ENCODE measurements around the gene TRPM5.

The TRPM5 gene

DNA sequence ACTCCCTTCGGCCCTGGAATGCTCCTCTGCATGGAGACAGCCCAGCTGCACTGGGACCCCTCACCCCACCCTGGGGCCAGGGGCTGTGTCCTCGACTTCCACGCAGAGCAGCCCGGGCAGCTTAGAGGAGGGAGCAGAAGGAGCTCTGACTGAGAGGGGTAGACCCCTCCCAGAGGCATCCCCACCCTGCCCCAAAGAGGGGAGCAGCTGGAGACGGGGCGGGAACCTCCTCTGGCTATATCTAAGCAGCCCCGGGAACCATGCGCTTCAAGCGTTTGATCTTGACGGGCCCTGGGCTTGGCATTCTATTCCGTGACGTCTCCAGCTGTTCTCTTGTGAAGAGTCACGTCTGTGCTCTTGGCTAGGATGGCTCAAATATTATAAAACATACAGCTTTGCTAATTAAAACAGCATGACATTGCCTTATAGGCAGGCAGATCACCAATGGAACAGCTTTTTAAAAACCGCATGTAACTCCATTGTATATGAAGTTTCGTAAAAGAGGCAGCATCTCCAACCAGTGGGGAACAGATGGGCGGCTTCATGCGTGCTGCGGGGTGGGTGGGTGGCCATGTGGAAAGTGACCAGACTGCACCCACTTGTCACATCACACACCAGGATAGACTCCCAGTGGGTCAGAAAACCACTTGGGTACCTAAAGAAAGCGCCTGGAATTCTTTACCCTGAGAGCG, 8.2 kb upstream of the TRPM5 start:
- DNase-seq (ENCODE audit: low read depth), result no peak

DNA sequence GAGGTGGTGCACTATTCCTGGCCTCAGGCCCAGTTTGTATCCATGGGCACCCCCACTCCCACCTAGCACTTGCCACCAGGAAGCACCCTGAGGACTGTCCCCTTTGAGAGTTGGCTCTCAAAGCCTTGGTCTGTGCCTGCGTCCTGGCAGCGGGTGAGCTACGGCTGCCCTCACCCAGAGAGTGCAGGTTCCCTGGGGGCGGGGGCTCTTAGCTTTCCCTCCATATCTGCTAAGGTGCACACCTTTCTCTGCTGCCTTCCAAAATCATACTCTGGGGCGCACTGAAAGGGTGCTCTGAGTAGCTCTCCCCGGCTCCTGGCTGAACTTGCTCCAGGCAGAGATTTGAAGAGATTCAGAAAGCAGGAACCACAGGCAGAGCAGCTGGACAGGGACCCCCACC, 7.6 kb upstream of the TRPM5 start:
- DNase-seq (ENCODE audit: low read depth), result no peak

DNA sequence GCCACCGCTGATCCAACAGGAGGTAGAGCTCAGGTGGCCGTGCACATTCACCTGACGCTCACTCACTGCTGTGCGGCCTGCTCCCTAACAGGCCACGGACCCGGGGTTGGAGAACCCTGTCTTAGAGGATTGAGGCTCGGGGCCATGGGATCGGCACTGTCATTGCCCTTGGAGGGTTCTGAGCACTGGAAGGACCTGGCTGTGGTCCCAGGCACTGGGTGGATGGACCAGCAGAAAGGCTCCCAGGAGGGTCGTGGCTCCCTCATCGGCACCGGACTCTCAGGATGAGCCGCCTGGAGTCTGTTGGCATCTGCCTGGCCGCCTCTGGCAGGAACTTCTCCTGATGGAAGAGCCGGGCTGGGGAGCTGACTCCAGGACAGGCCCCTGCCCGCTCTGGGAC, 7.0 kb upstream of the TRPM5 start:
- no peak for DNase-seq (ENCODE audit: low read depth)

DNA sequence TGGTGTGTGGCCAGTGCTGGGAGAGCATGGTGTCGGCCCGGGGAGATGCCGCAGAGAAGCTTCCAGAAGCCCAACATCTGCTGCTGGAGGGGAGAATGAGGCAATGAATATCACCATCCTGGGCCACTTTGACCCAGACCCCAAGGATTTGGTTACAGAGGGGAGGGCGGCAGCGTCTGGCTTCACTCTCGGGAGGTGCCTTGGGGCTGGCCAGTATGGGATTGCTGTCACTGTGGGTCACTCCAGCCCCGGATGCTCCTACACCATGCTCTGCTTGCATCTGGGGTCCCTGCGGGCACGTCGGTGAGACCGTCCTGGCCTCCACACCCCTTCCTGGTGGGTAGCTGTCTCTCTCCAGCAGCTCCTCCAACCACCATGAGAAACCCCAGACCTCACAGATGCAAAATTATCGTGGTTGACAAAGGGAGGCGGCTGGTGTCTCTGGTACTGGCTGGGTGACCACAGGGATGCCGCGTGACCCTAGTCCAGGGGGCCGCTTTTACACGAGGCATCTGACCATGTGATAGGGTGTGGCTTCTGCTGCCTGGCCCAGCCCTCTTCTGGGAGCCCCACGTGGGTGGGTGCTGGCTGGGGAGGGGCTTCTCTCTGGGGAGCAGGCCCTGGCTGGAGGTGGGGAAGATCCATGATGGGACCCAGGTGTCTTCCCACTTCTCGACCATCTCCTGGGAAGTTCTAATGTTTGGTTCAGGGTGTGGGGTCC, 6.2 kb upstream of the TRPM5 start:
- DNase-seq (ENCODE audit: low read depth), result no peak

DNA sequence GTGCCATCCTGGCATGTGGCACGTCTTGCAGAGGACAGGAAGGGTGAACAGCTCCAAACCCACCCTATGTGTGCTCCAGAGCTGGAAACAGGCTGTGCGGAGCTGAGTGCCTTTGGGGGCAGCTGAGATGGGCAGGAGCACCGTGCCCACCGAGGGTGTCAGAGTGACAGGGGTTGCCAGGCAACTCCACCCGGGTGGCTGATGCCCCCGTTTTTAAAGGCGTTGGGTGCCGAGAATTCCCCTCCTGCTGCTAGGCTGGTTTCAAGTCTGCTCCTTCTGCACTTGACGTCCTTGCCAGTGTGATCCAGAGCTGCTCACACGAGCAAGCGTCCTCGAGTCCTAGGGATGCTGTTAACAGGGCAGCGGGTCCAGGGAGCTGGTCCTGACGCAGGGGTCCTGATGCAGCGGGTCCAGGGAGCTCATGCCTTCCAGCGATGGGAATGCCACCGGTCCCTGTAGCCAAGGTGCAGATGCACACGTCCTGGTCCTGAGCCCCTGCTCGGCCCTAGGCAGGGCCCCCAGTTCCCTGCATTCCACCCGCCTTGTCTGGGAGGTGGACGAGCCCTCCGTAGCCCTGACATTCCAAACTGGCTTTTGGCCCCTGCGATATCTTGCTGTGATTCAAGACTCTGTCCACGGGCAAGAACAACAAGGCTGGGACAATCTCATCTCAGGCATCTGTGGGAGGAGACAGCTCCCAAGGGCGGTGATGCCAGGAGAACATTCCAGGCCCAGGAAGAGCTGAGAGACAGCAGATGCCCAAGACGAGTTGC, 5.4 kb upstream of the TRPM5 start:
- DNase-seq (ENCODE audit: low read depth), result no peak

DNA sequence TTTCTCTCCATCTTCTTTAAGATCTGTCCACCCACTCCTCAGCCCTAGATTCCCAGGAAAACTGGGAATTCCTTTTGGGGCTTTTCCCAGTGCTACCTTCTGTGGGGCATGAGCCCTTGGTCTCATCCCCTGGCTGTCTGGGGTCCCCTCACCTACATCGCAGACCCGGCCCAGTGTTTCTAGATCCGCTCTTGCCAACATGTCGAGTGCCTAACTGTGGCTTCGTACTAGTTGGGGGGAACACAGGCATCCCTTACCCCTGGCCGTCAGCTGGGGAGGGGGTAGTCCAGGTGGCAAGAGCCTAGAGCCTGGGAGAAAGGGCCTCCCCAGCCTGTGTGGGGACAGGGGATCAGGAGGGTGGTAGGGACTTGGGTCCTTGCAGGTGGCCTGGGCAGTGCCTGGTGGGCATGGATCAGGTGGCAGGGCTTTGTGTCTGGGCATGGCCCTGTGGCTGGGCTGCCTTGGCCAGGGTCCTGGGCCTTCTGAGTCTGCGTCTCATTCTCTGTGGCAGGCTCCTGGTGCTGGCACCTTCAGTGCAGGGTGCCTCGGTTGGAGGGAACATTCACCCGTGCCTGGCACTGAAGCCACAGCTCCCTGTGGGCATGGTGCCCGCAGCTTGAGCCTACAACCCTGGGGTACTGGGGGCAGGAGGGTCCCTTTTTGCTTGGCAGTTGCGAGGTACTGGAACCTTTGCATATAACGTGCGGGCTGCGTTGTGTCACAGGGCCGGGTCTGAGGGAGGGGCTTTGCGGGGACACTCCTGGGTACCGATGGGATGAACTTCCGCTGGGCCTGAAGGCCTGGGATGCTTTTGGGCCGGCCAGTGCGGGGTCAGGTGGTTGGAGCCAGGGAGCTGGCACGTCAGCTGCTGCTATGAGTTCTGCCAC, 4.6 kb upstream of the TRPM5 start:
- no peak for DNase-seq (ENCODE audit: low read depth)

DNA sequence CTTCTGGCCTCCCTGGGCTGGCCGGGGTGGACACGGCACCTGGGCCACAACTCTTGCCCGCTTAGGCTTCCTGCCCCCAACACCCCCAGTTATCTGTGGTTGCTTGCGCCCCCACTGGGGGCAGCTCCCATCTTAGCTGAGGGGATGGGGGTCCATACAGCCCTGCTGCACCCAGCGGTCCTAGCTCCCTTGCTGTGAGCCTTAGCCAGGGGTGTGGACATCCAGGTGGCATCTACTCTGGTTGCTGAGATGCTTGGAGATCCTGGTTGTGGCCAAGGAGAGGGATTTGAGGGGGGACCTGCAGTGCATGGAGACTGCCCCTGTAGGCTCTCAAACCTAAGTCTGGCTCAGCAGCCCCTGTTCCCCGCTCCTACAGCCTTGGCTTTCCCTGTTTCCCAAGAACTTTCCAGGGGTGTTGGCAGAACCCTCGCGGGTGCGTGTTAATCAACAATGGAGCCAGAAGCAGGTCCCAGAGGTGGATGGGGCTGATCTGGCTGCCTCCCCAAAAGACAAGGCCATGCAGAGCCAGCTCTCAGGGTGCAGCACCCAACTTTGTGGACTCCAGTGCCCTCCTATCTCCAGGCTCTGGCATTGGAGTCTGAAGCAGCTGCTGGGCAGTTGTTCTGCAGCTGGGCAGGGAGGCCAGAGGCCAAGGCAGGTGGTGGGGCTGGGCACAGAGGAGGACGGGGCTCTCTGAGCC, 3.8 kb upstream of the TRPM5 start:
- DNase-seq (ENCODE audit: low read depth), result no peak

DNA sequence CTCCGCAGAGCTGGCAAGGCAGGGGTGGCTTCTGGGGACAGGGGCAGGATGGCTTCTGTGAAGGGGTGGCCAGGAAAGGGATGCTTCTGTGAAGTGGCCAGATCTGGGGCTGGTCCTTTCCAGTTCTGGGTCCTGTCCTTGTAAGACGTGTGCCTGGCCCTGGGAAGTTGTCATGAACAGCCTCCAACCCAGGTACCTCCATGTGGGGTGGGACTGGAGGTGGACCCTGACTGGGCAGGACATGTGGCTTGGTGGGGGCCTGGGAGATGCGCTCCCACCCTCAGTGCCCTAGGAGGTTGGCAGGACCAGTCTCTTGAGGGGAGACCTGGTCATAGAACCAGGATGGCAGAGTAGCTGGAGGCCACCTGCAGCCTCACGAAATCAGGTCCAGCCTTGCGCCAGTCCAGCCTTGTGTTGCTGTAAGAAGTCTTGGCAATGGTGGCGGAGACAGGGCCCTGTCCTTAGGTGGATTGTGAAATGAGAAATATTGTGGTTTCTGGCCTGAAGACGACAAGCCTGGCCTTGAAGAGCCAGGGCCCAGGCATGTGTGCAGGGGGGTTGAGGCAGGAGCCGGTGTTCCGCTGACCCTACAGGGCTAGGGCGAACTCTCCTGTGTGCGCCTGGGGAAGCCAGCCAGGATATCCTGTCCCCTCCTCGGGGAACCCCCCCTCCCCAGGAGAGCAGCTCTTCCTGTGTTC, 3.1 kb upstream of the TRPM5 start:
- DNase-seq (ENCODE audit: low read depth), result no peak

DNA sequence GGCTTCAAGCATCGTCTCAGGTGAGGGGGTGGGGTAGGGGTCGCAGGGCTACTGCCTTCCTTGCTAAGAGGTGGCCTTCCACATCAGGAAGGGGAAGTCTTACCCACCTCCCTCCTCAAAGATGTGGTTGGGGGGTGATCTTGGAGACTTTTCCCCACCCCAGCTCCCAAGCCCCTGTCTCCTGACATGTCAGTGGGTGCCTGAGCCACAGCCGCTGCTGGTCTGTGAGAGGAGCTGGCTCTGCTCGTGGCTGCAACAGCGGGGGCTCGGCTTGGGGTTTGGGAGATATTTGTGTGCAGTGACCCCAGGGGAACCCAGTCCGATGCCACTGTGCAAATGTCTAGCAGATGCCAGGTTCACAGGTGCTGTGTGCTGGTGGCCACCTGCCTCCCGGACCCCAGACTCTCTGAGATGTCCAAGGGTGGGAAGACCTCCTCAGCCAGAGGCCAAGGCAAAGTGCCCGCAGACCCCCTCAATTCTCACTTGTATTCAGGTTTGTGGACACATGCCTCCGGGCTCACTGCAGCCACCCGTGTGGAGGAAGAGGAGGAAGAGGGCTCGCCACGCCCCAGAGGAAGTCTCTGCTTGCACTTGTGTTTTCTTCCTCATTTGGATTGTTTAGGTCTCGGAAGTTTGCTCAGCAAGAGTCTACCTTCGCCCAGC, 2.4 kb upstream of the TRPM5 start:
- DNase-seq (ENCODE audit: low read depth), result no peak

DNA sequence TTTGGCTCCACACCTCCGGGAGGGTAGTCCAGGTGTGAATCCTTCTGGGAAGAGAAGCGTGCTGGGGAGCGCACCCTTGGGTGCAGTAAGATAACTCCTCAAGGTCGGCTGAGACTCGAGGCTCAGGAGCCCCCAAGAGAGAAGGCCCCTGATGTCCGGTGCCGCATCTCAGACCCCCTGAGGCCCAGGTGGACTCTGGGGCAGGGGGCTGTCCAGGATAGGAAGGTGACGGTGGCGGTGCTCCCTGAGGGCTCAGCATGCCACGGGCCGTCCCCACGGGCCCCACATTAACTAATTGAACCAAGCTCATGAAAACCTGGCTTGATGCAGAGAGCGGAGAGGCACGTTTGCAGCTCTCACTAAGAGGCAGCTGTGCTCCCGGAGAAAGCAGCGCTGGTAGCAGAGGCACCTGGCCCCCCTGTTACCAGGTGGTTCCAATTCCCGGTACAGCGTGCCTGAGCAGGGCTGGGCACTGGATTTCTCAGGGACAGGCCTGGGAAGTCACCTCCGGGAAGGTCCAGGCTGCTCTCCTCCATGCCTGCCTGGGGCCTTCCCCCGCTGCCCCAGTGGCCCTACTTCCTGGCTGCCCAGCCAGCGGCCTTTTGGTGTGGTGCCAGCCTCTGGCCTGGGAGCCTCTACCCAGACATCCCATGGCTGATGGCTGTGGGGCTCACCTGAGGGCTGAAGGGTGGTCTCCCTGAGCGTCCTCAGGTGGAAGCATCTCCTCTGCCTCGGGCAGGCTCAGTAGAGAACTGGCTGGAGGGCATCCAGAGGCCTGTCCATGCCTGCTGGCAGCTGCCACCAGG, 1.6 kb upstream of the TRPM5 start:
- no peak for DNase-seq (ENCODE audit: low read depth)

DNA sequence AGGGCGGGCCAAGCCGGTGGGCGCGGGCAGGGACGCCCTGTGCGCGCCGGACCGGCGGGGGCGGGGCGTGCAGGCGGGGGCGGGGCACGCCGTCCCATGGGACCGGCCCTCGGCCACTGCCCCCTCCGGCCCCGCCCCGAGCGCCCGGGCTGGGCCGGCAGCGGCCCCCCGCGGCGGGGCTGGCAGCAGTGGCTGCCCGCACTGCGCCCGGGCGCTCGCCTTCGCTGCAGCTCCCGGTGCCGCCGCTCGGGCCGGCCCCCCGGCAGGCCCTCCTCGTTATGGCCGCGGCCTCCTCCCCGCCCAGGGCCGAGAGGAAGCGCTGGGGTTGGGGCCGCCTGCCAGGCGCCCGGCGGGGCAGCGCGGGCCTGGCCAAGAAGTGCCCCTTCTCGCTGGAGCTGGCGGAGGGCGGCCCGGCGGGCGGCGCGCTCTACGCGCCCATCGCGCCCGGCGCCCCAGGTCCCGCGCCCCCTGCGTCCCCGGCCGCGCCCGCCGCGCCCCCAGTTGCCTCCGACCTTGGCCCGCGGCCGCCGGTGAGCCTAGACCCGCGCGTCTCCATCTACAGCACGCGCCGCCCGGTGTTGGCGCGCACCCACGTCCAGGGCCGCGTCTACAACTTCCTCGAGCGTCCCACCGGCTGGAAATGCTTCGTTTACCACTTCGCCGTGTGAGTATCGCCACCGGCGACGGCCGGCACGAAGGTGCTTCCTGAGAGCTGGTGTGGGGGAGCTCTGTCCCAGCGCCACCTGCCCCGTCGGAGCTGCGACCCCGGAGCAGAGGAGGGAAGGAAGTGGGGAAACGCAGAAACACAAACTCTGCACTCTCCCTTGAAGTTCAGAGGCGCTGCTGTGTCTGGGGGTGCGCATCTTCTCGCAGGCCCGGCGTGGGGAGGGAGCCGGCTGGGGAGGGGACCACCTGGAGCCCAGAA, 769 bp upstream of the TRPM5 start, which contains the start of gene KCNQ1:
KCNQ1 (plus strand) TSS at position 188 of the 925 bp plus-strand sequence; CDS start at position 279, 91 bp downstream.
- DNase-seq (ENCODE audit: low read depth), result peak; percentile 46

DNA sequence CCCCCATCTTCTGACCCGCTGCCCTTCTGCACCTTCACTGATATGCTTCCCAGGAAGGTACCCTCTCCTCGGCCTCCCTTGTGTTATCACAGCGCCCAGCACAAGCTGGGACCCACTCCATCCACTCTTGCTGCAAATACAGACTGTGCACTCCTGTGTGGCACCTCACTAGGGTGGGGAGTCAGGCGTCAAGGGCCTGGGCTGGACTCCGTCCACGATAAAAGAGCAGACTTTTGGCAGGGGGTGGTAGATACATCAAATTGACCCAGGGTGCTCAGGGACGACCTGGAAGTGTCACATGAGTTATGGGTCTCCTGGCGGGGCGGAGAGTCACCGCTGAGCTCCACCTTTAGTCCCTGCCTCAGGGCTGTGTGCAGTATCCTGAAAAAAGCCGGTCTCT, 908 bp downstream of the TRPM5 start:
- DNase-seq (ENCODE audit: low read depth), result no peak

DNA sequence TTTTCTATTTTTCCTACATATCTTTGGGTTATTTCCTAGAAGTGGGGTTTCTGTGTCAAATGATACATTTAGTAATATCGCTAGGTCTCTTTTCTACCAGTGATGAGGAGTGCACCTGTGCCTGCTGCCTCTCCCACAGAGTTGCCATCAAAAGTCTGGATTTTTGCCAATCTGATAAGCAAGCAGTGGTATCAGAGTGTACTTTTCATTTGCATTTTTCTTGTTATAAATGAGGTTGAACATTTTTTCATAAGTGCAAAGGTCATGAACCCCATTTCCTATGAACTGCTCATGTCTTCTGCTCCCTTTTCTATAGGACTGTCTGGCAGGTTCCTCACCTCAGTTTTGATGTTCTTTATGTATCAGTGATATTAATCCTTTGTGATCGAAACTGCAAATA, 1.7 kb downstream of the TRPM5 start:
- no peak for DNase-seq (ENCODE audit: low read depth)

DNA sequence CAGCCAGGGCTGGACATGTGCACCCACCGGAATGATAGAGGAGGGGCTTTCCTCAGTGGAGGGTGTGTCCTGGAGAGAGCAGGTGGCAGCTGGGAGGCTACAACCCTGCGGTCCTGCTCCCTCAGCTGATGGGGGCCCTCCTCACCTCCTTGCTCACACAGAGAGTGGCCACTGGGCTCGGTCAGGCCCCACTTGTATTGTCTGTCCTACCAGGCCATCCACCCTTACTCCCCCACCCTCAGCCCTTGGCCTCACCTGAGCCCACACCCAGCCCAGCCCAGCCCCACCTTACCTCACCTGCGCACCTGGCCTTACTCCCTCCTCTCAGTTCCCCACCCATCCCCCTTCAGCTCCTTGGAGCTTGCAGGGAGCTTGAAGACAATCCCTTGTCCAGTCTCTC, 3.1 kb downstream of the TRPM5 start:
- no peak for DNase-seq (ENCODE audit: low read depth)

DNA sequence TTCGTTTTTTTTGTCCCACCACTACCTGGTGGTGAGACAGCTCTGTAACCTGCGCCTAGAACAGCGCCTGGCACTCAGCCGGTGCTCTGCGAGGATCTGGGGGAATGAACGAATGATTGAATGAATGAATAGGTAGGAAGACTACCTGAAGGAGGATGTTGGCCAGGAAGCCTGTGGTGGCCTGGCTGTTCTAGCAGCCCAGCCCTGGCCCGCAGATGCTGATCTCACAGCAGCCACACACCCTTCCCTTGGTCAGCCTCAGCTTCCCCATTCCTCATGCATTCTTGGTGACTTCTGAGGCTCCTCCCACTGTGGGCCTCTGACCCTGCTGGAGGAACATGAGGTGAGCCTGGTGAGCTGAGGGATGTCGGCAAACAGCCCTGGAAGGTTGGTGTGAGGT, 3.7 kb downstream of the TRPM5 start:
- no peak for DNase-seq (ENCODE audit: low read depth)

DNA sequence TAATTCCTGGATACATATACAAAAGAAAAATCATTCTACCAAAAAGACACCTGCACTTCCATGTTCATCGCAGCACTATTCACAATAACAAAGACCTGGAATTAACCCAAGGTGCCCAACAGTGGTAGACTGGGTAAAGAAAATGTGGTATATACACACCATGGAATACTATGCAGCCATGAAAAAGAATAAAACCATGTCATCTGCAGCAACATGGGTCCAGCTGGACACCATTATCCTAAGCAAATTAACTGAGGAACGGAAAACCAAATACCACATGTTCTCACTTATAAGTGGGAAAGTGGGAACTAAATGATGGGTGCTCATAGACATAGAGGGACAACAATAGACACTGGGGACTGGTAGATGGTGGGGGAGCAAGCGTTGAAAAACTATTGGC, 4.5 kb downstream of the TRPM5 start:
- no peak for DNase-seq (ENCODE audit: low read depth)

DNA sequence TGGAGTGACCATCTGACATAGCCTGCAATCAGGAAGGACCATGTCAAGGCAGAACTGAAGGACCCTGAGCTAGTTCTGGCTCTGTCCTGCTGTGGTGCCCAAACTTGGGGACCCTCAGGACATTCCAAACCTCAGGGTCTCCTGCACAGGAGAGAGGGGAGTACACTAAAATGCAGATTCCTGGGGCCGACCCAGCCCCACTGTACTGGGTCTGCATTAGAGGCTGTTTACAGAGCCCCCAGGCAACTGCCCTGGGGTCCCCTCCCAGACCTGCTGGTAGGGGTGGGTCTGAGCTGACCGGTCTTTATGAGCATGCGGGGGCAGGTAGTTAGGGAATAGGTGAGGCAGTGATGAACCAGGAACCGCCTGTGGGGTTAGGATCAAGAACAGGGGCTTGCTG, 6.8 kb downstream of the TRPM5 start:
- no peak for DNase-seq (ENCODE audit: low read depth)

DNA sequence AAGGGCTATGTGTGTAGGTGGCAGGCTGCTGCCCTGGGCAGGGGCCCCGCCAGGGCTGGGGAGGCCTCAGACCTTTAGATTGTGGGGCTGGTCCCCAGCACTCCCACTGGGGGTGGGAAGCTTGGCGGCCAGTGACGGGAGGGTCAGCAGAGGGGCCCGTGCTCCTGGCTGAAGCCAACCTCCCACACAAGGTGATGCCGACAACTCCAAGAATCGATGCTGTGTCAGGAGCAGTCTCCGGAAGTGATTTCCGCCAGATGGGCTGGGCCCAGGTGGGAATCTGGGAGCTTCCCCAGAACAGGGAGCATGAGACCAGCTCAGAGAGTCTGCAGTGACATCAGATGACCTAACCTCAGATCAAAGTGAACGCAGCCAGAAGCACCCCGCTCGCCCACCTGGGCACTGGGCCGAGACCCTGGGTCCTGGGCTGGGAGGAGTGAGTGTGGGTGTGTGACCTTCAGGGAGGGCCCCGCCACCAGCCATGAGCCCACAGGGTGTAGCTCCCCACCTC, 7.7 kb downstream of the TRPM5 start:
- no peak for DNase-seq (ENCODE audit: low read depth)
